GM12875 (cell line): ENCODE measurements around the gene KCNJ16.

Experiments
- H3K4me3 ChIP-seq: one replicate; pipeline ENCODE4 v1.5.1; 2011; ENCODE audit warnings: low read depth, low read length, control low read depth
- TF ChIP-seq, protein P1 (sequence below): IDR thresholded peaks from 2 replicates; pipeline ENCODE4 v1.5.1; 2011; ENCODE audit warnings: low read depth, mild to moderate bottlenecking, control low read depth, inconsistent platforms, low read length, moderate library complexity, borderline replicate concordance; ENCODE audit not compliant: insufficient read depth

KCNJ16 gene

GRCh38 chr17:70165383-70165782 is 90.4 kb downstream of the KCNJ16 start:
- H3K4me3 ChIP-seq: no peak overlapping the region
- TF ChIP-seq, protein P1, sequence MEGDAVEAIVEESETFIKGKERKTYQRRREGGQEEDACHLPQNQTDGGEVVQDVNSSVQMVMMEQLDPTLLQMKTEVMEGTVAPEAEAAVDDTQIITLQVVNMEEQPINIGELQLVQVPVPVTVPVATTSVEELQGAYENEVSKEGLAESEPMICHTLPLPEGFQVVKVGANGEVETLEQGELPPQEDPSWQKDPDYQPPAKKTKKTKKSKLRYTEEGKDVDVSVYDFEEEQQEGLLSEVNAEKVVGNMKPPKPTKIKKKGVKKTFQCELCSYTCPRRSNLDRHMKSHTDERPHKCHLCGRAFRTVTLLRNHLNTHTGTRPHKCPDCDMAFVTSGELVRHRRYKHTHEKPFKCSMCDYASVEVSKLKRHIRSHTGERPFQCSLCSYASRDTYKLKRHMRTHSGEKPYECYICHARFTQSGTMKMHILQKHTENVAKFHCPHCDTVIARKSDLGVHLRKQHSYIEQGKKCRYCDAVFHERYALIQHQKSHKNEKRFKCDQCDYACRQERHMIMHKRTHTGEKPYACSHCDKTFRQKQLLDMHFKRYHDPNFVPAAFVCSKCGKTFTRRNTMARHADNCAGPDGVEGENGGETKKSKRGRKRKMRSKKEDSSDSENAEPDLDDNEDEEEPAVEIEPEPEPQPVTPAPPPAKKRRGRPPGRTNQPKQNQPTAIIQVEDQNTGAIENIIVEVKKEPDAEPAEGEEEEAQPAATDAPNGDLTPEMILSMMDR: no peak

DNA sequence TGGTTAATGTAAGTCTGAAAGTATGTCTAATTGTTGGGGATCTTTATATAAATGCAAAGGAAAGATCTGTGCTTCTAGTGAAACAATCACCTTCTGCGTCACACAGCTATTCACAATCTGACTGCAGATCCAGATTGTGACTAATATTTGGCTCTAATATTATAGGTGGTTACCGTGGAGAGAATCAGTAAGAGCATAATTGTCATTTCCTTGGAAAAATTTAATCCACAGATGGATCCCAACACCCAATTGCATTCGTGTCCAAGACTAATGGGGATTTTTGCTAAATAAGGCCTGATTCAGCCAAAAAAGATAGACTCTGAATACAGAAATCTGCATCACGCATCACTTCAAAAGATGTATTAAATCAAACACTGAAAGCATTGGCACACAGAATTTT is 91.6 kb downstream of the KCNJ16 start:
- TF ChIP-seq, protein P1: no peak
- no peak overlapping the region for H3K4me3 ChIP-seq

DNA sequence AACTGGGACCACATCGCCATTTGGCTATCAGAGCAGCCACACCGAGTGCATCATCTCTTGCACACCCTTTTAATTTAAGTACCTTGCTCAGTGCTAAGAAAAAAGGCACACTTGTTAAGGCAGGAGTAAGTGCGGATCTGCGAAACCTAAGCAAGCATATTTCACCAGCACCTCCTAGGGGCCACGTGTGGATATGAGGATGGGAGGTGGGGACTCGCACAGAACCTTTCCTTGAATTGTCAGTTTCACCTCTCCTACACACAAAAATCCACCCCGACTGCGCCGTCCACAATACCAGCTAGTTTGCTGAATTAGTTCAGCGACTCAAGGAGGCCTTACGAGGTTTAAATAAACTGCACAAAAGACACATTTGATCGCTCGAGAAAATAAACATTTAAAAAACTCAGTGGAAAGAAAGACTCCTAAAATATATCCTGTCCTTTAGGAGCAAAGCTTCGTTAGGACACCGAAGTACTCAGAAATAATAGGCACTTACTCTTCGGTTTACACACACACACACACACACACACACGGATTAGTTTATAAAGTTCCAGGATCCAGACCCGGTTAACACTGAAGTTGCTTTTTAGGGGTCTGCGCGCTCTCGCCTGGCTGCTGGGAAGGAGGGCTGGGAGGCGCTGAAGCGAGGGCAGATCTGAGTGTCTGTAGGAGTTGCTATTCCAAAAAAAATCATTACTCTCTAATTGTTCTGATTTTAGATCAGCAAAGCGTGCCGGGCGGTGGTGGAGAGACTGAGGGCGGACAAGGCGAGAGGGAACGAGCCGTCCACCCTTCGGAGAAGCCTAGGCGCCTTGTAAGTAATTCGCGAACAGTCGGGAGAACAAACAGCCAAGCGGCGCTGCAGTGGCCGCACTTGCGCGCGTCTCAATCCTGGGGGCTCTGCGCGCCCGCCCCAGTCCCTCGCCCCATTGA is 93.3 kb downstream of the KCNJ16 start:
- peak overlapping the region; percentile 19 for H3K4me3 ChIP-seq

GRCh38 chr17:70168977-70169708 is 94.1 kb downstream of the KCNJ16 start, which contains the start of gene KCNJ2:
TSS of gene KCNJ2 (plus strand) at chr17:70169532. CDS start at chr17:70175040, 5,508 bp downstream.
- TF ChIP-seq, protein P1: no peak
- peak within 1 kb of the TSS; percentile 19 for H3K4me3 ChIP-seq

More for the DNA sequence above, 93.3 kb downstream of the KCNJ16 start:
- TF ChIP-seq, protein P1: peak; percentile 59

- no peak overlapping the region for H3K4me3 ChIP-seq
- TF ChIP-seq, protein P1: no peak
Observed at GRCh38 chr17:70169709-70170597, 94.9 kb downstream of the KCNJ16 start.

- TF ChIP-seq, protein P1: no peak
- H3K4me3 ChIP-seq: no peak overlapping the region
Observed at GRCh38 chr17:70171159-70171558, 96.1 kb downstream of the KCNJ16 start.
